HG03064 (cell line): Measurements from ENCODE around the gene MED8.
A peak's percentile ranks its signal among the peaks of the same experiment; 100 is the strongest.

Experiments
- ATAC-seq: cut with Tn5 transposase; IDR thresholded peaks from one replicate; pipeline ENCODE4 v1.9.1; 2021; ENCODE audit warnings: low read depth; ENCODE audit not compliant: unreplicated experiment

Gene MED8

DNA sequence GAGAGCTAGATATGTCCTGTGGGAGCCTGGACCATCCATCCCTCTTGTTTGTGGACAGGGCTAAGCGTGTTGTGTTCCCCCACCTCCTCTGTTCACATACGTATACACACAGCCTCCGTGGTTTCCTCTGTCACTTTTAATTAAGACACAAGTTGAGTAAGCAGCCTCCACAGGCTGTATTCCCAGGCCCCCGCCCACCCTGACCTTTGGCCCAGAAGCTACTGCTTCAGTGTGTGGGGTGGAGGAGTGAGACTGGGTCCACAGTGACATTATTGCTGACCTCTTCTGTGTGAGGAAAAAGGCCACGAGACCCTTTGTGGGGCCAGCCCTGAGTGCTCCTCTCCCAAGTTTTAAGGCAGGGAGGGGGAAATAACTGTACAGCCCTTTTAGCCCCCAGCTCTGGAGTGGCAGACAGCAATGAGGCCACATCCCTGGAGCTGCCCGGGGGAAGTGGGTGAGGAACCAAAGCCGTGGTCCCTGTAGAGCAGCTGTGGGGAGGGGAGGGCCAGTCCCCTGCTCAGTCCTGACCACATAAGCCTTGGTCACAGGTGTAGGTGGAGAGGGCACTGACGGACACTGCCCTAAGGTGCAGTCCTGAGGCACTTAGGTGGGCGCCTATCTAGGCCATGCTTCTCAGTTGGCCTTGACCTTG lies 26.2 kb downstream of the MED8 start:
- ATAC-seq: no peak

DNA sequence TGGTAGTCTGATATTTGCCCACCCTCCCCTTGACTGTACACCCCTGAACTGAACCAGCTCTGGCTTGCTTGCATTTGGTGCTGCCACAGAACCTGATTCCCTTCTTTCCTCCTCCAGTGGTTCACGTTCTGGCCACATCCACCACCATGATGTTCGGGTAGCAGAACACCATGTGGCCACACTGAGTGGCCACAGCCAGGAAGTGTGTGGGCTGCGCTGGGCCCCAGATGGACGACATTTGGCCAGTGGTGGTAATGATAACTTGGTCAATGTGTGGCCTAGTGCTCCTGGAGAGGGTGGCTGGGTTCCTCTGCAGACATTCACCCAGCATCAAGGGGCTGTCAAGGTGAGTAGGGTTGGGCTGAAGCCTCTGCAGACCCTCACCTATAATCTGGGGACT lies 29.0 kb downstream of the MED8 start:
- no peak for ATAC-seq

DNA sequence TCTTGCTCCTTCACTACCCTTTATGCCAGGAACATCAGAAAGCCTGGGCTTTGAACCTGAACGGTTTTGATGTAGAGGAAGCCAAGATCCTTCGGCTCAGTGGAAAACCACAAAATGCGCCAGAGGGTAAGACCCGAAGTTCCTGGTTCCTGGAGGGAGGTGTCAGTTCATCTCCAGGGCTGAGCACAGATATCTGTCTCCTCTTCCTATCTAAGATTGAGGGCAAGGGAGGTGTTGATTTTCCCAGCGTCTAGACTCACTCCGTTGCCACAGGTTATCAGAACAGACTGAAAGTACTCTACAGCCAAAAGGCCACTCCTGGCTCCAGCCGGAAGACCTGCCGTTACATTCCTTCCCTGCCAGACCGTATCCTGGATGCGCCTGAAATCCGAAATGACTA lies 29.9 kb downstream of the MED8 start:
- ATAC-seq: no peak

DNA sequence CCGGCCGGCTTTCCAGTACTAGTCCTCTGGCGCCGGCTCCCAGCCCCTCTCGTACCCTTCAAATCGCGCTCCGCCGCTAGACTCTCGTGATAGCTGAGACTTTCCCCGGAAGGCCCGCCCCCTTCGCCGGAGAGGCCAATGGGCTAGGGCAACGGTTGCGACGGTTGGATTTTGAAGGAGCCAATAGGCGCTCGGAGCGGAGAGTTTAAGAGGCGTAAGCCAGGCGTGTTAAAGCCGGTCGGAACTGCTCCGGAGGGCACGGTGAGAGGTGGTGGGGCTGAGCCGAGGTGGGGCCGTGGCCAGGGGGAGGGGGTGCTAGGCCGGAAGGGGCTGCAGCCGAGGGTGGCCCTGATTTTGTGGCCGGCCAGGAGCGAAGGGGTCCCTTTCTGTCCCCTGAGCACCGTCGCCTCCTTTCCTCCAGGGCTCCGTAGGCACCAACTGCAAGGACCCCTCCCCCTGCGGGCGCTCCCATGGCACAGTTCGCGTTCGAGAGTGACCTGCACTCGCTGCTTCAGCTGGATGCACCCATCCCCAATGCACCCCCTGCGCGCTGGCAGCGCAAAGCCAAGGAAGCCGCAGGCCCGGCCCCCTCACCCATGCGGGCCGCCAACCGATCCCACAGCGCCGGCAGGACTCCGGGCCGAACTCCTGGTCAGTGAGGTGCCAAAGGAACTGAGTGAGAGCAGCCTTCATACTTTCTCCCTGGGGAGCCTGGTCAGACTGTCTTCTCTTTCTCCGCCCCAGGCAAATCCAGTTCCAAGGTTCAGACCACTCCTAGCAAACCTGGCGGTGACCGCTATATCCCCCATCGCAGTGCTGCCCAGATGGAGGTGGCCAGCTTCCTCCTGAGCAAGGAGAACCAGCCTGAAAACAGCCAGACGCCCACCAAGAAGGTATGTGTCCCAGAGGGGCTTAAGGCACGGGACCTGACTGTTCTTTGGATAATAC lies 30.6 kb downstream of the MED8 start, which contains the start of gene CDC20:
Gene CDC20 (plus strand): TSS at position 236 of the 948 bp plus-strand sequence. CDS start 235 bp downstream, at position 471.
- ATAC-seq: peak; percentile 94

DNA sequence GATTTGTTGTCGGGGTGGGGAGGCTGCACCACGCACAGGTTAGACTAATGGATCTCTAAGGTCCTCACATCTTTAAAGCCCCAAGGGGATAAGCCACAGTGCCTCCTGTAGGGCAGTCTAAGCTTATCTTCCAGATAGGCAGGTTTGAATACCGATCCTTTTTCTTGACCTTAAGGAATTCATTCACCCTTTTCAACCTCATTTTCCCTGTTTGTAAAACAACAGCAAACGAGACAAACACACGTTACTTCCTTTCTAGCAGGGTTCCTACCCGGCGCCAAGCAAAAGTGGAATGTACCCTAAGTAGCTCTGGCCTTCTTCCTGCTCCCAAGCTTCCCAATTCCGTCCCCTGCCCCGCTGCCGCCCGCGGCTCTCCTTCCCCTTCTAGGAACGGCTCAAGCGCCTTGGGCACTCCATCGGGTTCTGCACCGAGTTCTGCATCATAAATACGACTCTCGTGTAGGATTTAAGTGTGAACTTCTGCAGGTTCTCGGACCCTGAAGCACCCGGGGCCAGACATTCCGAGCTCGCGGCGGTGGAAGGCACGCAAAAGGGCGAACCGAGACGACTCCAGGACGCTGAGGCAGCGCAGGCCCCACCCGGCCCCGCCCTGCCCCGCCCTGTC lies 31.4 kb downstream of the MED8 start:
- no peak for ATAC-seq

DNA sequence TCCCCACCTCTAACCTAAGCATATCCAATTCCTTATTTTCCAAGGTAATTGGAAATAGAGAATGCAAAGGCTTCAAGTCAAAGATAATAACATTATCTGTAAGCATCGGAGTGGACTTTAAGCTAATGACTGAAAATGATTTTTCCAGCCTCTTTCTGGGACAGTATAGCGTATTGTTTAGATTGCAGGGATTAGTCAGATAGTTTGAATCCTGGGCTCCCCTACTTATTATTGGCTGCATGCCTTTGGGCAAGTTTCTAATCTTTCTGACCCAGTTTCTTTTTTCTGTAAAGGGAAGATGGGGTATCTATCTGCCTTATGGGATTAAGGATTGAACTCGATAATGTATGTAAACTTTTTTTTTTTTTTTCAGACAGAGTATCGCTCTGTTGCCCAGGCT lies 32.3 kb downstream of the MED8 start:
- ATAC-seq: no peak

DNA sequence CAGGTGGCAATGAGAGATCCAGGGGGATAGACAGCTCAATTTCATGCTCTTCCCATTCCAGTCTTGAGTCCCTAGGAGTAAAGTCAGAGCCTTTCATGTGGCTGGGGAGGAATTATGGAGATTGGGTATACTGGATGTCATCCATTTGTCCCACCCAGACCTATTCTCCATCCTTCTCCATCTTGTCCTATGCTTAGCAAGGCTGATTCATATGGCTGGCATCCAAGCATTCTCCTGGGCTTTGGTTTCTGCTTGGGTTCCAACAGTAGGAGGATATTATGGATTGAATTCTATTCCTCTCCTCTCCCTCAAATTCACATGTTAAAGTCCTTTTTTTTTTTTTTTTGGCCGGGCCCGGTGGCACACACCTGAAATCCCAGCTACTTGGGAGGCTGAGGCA lies 34.7 kb downstream of the MED8 start:
- no peak for ATAC-seq

DNA sequence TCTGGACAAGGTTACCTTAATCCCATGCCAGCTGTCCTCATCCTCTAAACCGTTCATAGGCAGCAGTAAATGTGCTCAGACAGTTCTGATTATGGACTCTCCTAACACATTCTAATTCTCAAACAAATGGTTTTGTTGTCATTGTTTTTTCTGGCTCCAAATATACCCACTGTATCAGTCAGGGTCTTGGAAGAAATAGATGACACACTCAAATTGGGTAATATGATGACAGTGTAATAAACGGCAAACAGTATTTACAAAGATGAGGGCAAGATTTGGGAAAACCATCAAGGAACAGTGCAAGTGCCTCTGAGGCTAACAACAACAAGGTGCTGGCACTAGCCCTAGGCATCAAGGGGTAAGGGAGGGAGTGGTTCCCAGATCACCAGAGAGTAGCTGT lies 35.1 kb downstream of the MED8 start:
- no peak for ATAC-seq

DNA sequence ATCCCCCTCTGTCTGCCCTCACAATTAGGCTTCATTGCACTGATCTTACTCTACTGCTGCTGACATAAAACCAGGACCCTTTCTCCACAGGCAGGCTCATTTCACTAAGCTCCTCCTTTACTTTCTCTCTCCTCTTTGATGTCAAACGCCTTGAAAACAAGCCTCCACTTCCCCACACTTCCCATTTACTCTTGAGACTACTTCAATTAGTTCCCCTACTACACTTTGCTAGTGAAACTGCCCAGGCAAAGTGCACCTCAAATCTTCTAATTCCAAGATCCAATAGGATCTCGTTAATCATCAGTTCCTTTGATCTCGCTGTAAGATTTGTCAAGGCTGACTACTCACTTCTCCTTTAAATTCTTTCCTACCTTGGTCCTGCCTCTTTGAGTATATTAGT lies 36.7 kb downstream of the MED8 start:
- ATAC-seq: no peak

DNA sequence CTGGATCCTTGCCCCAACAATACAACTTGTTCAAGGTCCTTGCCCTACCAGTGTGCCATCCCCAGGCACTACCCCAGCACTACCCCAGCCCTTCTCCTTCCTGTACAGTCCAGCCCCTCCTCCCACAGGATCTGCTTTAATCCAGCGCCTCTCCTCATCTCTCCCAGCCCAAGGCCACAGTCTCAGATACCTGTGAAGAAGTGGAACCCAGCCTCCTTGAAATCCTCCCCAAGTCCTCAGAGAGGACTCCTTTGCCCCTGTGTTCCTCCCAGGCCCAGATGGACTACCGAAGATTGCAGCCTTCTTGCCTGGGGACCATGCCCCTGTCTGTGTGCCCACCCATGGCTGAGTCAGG lies 37.3 kb downstream of the MED8 start:
- no peak for ATAC-seq

DNA sequence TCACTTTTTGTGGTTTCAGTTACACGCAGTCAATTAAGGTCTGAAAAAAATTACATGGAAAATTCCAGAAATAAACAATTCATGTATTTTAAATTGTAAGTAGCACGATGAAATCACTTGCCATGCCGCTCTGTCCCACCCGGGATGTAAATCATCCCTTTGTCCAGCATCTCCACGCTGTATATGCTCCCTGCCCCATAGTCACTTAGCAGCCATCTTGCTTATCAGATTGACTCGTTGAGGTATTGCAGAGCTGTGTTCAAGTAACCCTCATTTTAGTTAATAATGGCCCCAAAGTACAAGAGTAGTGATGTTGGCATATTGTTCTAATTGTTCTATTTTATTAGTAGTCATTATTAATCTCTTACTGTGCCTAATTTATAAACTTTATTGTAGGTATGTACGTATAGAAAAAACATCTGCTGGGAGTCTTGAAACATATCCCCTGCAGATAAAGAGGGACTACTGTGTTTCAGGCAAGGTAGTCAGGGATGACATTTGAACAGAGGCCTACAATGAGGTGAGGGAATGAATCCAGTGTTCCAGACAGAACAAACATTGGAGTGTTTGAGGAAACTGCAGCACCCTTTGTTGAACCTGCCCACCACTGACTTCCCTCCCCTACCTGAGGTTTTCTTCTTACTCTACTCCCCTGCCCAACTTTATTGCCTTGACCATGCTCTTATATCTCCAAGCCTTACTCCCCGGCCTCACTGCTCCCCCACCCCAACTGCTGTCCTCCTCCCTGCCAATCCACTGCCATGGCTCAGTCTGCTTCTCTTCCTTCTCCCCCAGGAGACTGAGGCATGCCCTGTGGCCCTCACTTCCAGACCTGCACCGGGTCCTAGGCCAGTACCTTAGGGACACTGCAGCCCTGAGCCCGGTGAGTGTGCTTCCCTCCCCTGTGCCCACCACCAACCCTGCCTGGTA lies 37.9 kb downstream of the MED8 start:
- ATAC-seq: no peak

DNA sequence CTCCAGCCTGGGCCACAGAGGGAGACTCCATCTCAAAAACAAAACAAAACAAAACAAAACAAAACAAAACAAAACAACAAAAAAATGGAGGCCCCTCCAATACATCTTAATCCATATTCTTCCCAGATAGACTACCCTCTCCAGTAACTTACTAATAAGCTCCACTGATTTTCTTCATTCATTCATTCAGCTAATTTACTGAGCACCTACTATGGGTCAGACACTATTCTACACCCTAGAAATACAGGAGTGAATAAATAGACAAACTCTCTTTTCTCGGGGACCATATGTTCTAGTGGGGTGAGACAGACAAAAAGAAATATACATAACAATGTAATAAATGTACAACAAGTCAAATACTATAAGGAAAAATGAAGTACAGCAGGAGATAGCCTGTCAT lies 38.6 kb downstream of the MED8 start:
- ATAC-seq: no peak

DNA sequence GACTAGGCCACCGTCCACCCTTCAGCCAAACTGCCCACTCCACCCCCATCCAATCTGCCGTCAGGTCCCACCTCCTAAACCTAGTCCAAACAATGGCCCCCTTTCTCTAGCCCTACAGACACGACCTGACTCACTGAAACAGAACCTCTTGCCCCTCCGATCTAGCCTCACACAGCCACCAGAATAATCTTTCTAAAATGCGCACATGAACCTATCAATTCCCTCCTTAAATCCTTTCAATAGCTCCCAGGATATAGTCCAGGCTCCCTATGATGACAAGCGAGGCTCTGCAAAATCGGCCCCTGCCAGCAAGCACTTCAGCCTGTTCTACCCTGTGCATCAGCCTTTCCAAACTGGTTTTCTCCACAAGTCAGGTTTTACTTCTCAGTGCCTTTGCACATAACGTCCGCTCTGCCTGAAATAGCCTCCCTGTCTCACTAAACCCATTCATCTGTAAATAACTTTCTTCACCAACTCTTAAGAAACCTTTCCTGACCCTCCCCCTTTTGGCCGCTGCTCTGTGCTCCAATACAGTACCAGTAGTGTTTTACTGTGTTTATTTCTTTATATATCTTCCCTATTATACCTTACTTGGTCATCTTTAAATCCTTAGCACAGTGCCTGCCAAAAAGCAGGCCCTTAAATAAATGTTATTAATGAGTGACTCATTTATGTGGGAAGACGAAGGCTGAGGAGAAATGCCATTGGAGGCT lies 39.9 kb downstream of the MED8 start:
- no peak for ATAC-seq

DNA sequence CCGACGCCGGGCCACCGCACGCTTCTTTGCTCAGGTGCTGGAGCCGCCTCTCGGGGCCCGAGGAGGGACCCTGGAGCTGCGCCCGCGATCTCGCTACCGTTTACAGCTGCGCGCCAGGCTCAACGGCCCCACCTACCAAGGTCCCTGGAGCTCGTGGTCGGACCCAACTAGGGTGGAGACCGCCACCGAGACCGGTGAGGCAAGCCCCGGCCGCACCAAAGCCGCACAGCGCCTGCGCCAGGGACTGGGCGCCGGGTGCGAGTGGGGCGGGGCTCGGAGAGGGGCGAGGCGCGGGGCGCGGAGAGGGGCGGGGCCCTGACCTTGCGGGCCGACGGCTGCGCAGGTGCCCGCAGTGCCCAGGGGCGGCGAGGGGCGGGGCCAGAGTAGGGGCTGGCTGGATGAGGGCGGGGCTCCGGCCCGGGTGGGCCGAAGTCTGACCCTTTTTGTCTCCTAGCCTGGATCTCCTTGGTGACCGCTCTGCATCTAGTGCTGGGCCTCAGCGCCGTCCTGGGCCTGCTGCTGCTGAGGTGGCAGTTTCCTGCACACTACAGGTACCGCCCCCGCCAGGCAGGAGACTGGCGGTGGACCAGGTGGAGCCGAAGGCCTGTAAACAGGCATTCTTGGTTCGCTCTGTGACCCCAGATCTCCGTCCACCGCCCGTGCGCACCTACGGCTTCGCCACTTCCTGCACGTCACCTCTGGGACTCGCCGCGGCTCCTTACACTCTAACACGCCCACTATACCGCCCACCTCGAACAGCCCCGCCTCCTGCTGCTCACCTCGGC lies 40.6 kb downstream of the MED8 start:
- ATAC-seq: peak; percentile 65

DNA sequence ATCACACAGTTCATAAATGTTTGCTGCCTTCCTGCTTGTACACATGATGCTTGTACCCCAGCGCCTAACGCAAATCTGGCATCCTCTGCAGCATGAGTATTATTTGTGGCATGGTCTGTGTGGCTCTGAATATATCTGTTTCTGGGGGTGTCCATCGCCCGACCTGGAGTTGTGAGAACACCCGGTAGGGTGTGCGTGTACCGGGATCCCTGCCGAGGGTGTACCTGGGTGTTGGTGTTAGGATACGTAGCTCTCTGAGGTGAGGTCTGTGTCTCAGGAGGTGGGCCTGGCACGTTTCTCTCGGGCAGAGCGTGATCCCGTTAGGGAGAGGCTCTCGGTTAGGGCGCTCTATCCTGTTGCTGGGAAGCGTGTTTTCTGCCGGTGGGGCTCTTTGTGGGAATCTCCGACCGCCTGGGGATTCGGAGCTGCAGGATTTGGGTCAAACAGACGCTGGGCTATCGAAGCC lies 41.2 kb downstream of the MED8 start:
- ATAC-seq: no peak

DNA sequence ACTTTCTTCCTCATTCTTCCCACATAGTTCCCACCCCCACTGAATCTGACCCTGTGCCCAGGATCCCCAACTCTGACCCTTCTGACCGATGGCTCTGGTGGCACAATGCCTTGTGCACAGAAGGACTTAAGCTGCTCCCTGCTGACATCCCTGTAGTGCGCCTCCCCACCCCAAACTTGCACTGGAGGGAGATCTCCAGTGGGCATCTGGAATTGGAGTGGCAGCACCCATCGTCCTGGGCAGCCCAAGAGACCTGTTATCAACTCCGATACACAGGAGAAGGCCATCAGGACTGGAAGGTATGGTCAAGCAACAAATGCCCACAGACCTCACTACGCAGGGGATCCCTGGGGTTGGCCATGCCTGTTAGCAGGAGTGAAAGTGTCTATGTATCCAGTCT lies 43.0 kb downstream of the MED8 start:
- ATAC-seq: no peak

DNA sequence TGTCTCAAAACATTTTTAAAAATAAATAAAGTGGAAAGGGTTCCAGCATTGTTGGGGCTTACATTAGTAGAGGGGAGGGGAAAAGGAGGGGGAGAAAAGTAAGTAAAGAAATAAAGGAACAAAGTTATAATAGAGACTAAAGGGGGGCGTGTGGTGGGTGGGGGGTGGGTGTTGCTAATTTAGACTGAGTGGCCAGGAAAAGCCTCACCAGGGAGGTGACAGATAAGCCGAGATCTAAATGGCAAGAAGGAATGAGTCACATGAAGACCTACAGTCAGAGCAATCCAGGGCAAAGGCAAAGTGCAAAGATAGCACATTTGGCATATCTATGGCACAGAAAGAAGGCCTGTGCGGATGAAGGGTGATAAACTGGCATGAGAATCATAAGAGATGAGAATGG lies 44.5 kb downstream of the MED8 start:
- ATAC-seq: no peak

DNA sequence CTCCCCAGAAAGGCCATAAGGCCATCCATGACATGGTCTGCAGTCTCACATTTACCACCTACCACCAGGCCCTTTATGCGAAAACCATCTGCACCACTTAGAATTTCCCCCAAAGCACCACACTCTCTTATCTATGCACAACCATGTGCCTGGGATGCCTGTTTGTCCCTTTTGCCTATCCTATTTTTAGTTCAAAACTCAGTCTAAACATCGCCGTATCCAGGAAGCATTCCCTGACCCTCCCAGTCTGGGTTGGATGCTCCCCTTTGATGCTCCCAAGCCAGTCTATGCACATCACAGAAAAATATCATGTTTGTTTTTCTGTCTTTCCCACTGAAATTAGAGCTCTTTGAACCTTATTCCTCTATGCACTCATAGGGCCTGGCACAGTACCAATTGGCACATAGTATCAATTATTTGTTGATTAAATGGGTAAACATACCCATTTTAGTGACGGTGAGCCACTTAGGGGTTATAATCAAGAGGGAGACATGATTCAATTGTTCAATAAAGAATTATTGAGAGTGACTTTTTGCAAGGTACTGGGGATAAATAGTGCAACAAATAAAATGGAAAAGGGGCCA lies 45.2 kb downstream of the MED8 start:
- ATAC-seq: no peak

DNA sequence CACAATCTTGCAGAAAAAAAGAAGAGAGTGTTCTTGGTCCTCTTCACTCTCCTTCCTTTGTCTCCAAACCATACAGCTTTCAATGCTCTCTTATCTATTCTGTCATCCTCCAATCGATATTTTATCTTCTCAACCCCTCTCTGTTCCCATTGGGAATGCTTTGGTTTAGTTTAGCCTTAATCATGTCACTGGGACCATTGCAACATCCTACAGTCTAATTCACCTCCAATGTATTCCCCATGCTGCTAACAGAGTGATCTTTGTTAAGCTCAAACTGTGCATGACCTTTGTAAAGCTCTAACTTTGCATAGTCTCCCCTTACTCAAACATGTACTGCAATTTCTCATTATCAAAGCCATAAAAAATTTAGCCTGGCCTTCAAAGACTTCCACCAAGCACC lies 49.0 kb downstream of the MED8 start:
- ATAC-seq: no peak
